ENCODE results near the gene ENTHD1. TPM values are rescaled to one million over a fixed set of nuclear protein-coding genes. Genes with fewer than 3 reads are reported as not detected.

ENTHD1 gene
- total RNA-seq, 1 experiment from 2014 or later, result not detected

GRCh38 chr22:39883057-39883456 lies 10.5 kb downstream of the ENTHD1 start:
- no peaks in the 10 kb centered on the region for H3K9me3 Mint-ChIP-seq
- no peak overlapping the region for H3K4me3 Mint-ChIP-seq
- no peaks in the 10 kb centered on the region for H3K23me2 ChIP-seq (ENCODE audit: insufficient read length, low read depth, low read length, poor library complexity, severe bottlenecking)

More at GRCh38 chr22:39883057-39883456, 10.5 kb downstream of the ENTHD1 start:
- Histone ChIP-seq H3K4me2 (ENCODE audit: insufficient read depth, insufficient read length, low read length) (no peak overlapping the region), H4K91ac (ENCODE audit: insufficient read length, low read depth, low read length) (no peak overlapping the region), H2BK5ac (ENCODE audit: insufficient read length, low read length) (no peak overlapping the region), H2BK20ac (ENCODE audit: low read depth, low read length, poor library complexity, severe bottlenecking) (no peak overlapping the region), H3K23ac (ENCODE audit: insufficient read length, low read depth, low read length) (no peak overlapping the region), H3K56ac (ENCODE audit: insufficient read length, low read depth, low read length) (no peak overlapping the region), H2BK15ac (ENCODE audit: low read depth, low read length) (no peak overlapping the region), H3K27me3 (ENCODE audit: insufficient read depth, low read length) (no peaks in the 10 kb centered on the region), H3K79me1 (ENCODE audit: insufficient read depth, low read depth, low read length, poor library complexity, severe bottlenecking) (no peaks in the 10 kb centered on the region), H4K20me1 (ENCODE audit: control insufficient read depth, insufficient read depth, insufficient read length) (no peaks in the 10 kb centered on the region), H4K5ac (ENCODE audit: insufficient read length, low read depth, low read length) (no peak overlapping the region), H2AFZ (ENCODE audit: low read length) (no peak overlapping the region), H3K4ac (ENCODE audit: low read depth, low read length) (no peak overlapping the region), H3K4me1 (ENCODE audit: insufficient read depth, low read length) (no peaks in the 10 kb centered on the region), H2BK120ac (ENCODE audit: low read depth, low read length, poor library complexity, severe bottlenecking) (no peak overlapping the region), H3K79me2 (ENCODE audit: insufficient read depth, low read length) (no peaks in the 10 kb centered on the region), H2AK5ac (ENCODE audit: insufficient read length, low read length) (no peak overlapping the region), H3K27ac (ENCODE audit: insufficient read length, low read depth, low read length) (no peak overlapping the region), H3T11ph (ENCODE audit: low read length) (no peak overlapping the region), H3K9me3 (ENCODE audit: control insufficient read depth, low read depth, low read length) (no peaks in the 10 kb centered on the region), H2BK12ac (ENCODE audit: insufficient read length, low read depth, low read length) (no peak overlapping the region), H3K14ac (ENCODE audit: insufficient read depth, low read length) (no peak overlapping the region), H4K8ac (replicated peaks; ENCODE audit: insufficient read length, low read depth, low read length) (no peak overlapping the region), H3K18ac (ENCODE audit: insufficient read length, low read depth, low read length) (no peak overlapping the region), H3K9ac (ENCODE audit: extremely low read depth, insufficient read length, low read length) (no peak overlapping the region)
- DNase-seq, result no peak
- no peaks in the 10 kb centered on the region for H3K36me3 Mint-ChIP-seq (ENCODE audit: insufficient read depth in 1 of 3, low read depth in 3 of 3)
- WGBS (ENCODE audit: extremely low coverage, insufficient read length, low lambda C conversion rate), result no CpG with 5 or more reads among the region's 1 CpG
- TF ChIP-seq, protein P1, sequence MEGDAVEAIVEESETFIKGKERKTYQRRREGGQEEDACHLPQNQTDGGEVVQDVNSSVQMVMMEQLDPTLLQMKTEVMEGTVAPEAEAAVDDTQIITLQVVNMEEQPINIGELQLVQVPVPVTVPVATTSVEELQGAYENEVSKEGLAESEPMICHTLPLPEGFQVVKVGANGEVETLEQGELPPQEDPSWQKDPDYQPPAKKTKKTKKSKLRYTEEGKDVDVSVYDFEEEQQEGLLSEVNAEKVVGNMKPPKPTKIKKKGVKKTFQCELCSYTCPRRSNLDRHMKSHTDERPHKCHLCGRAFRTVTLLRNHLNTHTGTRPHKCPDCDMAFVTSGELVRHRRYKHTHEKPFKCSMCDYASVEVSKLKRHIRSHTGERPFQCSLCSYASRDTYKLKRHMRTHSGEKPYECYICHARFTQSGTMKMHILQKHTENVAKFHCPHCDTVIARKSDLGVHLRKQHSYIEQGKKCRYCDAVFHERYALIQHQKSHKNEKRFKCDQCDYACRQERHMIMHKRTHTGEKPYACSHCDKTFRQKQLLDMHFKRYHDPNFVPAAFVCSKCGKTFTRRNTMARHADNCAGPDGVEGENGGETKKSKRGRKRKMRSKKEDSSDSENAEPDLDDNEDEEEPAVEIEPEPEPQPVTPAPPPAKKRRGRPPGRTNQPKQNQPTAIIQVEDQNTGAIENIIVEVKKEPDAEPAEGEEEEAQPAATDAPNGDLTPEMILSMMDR (conservative IDR thresholded peaks at IDR 0.05), result no peak
- no peak overlapping the region for H3K27ac Mint-ChIP-seq
- no peaks in the 10 kb centered on the region for H3K4me1 Mint-ChIP-seq
- H3K27me3 Mint-ChIP-seq (ENCODE audit: low read depth), result peaks cover 15% of the 10 kb centered on the region
